Retinal pigment epithelial cell (primary cell): Measurements from ENCODE around the gene SLC30A4.
A peak's percentile ranks its signal among the peaks of the same experiment; 100 is the strongest.

Experiments
- DNase-seq: peaks from one replicate; pipeline ENCODE4 v3.0.0-alpha.2; 2010; ENCODE audit warnings: low read depth
- H3K4me3 ChIP-seq: 2 replicates; pipeline ENCODE4 v1.5.1; 2011; ENCODE audit warnings: mild to moderate bottlenecking, low read length, control low read depth, moderate library complexity
- TF ChIP-seq, protein P1 (sequence below): conservative IDR thresholded peaks from 2 replicates; pipeline ENCODE4 v1.5.1; 2011; ENCODE audit warnings: low read depth, low read length, control low read depth, inconsistent platforms

SLC30A4 gene

DNA sequence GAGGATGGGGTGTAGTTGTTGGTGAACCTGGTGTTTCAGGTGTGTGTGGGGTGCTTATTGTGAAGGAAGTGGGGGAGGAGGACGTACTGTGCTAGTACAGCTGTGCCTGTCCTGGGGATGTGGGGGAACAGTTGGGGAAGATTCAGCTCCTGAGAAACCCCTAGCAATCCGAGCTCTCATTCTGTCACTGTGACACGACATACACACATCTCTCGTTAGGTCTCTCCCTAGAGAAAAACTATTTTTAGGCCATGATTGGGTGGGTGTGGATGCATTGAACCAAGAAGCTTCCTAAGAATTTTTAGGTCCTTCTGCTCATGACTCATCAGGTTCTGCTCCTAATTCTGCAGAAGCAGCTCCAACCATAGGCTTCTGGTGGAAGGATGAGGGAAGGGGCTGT is 54.3 kb downstream of the SLC30A4 start:
- H3K4me3 ChIP-seq = no peak overlapping the region
- TF ChIP-seq, protein P1, sequence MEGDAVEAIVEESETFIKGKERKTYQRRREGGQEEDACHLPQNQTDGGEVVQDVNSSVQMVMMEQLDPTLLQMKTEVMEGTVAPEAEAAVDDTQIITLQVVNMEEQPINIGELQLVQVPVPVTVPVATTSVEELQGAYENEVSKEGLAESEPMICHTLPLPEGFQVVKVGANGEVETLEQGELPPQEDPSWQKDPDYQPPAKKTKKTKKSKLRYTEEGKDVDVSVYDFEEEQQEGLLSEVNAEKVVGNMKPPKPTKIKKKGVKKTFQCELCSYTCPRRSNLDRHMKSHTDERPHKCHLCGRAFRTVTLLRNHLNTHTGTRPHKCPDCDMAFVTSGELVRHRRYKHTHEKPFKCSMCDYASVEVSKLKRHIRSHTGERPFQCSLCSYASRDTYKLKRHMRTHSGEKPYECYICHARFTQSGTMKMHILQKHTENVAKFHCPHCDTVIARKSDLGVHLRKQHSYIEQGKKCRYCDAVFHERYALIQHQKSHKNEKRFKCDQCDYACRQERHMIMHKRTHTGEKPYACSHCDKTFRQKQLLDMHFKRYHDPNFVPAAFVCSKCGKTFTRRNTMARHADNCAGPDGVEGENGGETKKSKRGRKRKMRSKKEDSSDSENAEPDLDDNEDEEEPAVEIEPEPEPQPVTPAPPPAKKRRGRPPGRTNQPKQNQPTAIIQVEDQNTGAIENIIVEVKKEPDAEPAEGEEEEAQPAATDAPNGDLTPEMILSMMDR = no peak
- DNase-seq = no peak

DNA sequence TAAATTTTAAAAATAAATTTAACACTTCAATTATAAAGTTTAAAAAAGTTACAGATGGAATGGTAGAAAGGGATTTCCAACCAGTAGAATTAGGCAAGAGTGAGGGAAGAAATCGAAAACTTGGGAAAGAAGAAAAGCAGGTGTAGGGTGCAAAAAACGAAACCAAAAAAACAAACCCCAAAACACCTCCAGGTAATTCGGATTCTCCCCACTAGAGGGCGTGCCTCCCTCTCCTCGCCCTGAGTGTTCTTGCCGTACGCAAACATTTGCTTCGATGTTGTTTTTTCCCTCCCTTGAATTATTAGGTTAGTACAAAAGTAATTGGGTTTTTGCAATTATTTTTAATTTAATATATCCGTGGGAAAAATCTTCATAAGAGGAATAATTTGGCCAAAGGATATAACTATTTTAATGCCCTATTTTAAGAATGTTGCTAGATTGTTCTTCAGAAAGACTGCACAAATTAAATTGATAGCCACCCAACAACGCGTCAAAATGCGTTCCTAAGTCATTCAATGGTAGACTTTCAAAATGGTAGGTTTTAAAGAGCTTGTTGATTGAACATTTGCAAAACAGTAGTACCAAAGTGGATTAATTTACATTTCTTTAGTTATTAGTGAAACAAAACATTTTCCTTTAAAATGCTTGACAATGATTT is 63.7 kb downstream of the SLC30A4 start:
- peak overlapping the region; percentile 46 for H3K4me3 ChIP-seq
- TF ChIP-seq, protein P1 = peak; percentile 90

DNA sequence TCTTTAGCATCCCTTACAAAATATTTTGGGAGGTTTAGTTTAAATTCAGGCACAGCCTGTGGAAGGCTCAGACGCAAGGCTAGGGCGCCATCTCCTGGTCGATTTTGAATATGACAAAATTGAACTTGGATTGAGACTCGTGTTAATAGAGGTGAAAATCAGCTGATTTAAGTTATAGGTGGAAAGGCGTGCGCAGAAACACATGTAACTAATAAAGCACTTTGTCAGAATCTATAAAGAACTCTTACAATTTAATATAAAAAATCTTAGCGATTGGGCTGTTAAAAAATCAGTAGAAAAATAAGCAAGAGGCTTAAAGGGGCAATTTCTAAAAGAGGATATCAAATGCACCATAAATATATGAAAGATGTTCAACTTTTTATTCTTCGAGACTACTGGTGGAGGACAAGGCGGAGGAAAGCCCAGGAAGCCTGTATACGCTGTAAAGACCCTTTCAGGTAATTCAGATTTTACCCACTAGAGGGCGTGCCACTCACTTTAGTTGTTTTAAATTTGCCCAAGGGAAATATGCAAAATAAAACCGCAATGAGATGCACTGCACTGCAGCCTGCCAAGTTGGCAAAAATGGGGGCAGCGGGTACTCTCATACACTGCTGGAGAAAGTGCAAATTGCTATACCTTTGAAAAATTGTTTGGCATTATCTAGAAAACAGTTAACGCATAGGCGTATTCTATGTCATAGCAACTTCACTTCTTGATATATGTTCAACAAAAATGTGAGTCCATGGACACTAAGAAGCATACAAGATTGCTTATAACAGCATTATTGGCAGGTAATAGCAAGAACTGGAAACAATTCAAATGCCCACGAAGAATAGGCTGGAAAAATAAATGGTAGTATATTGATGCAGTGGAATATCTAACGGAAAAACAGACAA is 64.7 kb downstream of the SLC30A4 start:
- peak; percentile 35 for DNase-seq
- TF ChIP-seq, protein P1 = peak; percentile 67
- peak overlapping the region; percentile 46 for H3K4me3 ChIP-seq

More for the DNA sequence above, 63.7 kb downstream of the SLC30A4 start:
- DNase-seq = no peak

DNA sequence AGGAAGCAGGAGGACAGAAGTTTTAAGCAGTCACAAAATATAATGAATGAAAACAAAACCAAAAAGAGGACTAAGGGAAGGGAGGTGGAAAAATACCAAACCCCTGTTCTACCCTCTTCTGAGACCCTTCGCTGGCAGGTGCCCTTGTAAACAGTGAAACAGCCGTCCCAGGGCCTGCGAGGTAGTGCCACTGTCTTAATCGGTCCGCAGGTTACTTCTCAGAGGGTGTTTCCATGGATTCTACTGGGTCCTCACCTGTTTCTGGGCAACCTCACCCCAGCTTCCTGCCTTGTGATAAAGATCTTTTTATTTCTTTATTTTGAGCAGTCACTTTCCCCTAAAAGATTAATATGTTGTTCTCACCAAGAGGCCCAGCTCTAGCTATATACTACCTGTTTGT is 65.3 kb downstream of the SLC30A4 start:
- TF ChIP-seq, protein P1 = no peak
- H3K4me3 ChIP-seq = no peak overlapping the region
- DNase-seq = no peak

DNA sequence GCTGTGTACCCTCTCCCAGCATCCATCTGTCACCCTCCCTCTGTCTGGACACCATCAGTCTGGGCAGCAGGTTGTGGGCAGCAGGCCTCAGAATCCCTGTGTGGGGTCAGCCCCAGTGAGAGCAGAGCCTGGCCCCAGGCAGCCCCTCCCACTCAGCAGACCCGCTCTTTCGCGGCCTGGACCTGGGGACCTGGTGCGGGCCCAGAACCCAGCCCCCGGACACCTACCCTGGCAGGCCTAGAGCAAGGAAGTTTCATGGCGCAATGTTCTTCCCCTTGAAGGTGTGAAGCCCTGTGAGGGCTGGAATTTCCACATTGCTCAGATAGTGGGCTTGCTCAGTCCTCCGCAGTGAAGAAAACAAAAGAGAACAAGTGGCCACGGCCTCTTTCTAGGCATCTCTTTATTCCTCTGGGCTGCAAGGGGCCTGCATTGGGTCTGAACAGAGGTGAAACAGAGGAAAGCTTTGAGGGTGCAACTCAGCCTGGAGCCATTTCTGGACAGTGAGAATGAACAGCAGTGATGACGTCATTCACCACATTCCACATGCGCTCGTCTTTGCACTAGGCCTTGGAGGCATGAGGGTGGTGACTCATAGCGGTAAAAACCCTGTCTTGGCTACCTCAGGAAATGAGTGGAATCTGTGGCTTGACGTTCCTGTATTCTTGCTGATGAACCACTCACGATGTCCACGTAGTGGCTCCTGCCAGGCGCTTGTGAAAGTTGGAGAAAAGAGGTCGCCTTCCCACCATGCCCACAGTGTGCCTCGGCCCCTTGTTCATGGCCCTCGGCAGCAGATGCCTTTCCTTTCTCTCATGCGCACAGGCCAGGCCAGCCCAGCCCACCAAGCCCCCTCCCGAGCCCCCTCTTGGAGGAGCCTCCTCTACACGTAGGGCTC is 66.1 kb downstream of the SLC30A4 start:
- TF ChIP-seq, protein P1 = no peak
- peak; percentile 98 for DNase-seq
- H3K4me3 ChIP-seq = no peak overlapping the region

DNA sequence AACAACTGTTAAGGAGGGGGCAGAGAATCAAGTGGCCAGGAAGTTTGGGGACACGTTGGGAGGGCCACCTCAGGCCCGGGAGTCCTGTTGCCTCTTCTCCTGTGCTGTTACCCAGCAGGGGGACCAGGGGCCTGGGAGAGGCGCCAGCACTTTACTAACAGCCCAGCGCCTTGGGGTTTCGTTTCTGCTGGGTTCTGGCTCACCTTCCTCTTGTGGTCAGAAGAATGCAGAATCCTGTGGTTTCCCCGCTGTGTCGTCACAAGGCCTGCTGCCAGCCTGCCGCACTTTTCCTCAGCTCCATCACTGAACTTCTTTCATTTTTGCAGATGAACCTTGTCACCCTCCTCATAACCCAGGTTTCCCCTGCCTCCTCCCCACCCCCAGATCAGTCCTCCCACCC is 67.7 kb downstream of the SLC30A4 start:
- no peak overlapping the region for H3K4me3 ChIP-seq
- TF ChIP-seq, protein P1 = peak; percentile 21
- peak; percentile 84 for DNase-seq
